Peyer's patch (tissue), 4 donors: ENCODE results near the gene HES5. TPM values are rescaled to one million over a fixed set of nuclear protein-coding genes. Genes with fewer than 3 reads are reported as not detected.

Source experiments
- DNase-seq, 3 donors: peaks; one replicate each; pipeline ENCODE4 v3.0.0-alpha.2; 2017 to 2019
- H3K27ac ChIP-seq, 4 donors: fragments of 200-600 bp; sonication (generic); one replicate each; pipeline ENCODE4 v1.5.1; 2016 to 2019
- H3K27me3 ChIP-seq, 2 donors: fragments of 200-600 bp; sonication (generic); one replicate each; pipeline ENCODE4 v1.5.1; 2019
- H3K36me3 ChIP-seq, 3 donors: fragments of 200-600 bp; sonication (generic); one replicate each; pipeline ENCODE4 v1.5.1; 2016 to 2019
- H3K4me1 ChIP-seq, 4 donors: fragments of 200-600 bp; sonication (generic); one replicate each; pipeline ENCODE4 v1.5.1; 2016 to 2019
- H3K4me3 ChIP-seq, 4 donors: fragments of 200-600 bp; sonication (generic); 1 replicate in 3 of 4; 2 replicates in 1 of 4; pipeline ENCODE4 v1.5.1; 2016 to 2019; ENCODE audit warnings: mild to moderate bottlenecking in 1 of 4
- H3K9me3 ChIP-seq, 4 donors: fragments of 200-600 bp; sonication (generic); one replicate each; pipeline ENCODE4 v1.5.1; 2016 to 2019; ENCODE audit warnings: mild to moderate bottlenecking in 1 of 4
- POLR2A ChIP-seq, 2 donors: fragments of 450-650 bp; IDR thresholded peaks; one replicate each; pipeline ENCODE4 v1.5.1; 2017; ENCODE audit warnings: antibody characterized with exemption in 2 of 2, mild to moderate bottlenecking in 2 of 2, moderate library complexity in 2 of 2
- total RNA-seq, 4 donors: library from RNA; depleted of rRNA; stranded (reverse); fragments of >200 nt; gene quantifications; one replicate each; pipeline ENCODE4 v1.1.0, GENCODE V29; 2016
- TF ChIP-seq, protein P1 (sequence below), 6 experiments: fragments of 450-650 bp in 4 of 6; fragments of 200-600 bp in 2 of 6; sonication (generic) in 1 of 6; IDR thresholded peaks; one replicate each; pipeline ENCODE4 v1.5.1; 2017 to 2019; ENCODE audit warnings: antibody characterized with exemption in 6 of 6, mild to moderate bottlenecking in 3 of 6, moderate library complexity in 1 of 6

The HES5 gene
- total RNA-seq, 4 donors from 2014 or later = 0.88 TPM; not detected in 3

DNA sequence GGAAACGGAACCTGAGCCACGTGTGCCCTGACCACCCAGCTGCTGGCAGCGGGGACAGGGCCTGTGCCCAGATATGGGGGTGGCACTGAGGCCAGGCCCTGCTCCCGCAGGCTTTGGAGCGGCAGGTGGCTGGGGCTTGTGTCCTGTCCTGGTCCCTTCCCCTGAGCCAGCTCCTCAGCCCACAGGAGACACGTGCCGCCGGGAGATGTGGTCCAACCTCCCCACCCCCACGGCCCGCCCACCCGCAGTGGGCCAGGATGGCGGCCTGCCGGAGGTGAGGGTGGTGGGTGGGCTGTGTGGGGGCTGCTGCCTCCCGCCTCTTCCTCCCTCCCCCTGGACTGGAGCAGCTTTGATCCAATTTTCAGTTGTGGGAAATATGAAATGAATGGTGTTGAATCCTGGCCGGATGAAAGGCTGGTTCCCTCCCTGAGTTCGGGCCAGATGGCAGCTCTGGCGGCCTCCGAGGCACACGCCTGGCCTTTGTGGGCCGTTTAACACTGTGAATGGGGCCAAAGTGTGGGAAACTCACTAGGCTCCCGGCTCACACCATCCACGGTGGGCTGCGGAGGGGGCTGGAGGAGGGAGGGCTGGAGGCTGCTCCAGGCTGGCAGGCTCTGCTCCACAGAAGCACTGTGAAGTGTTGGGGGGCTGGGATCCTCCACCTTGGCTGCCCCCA is 2.6 kb upstream of the HES5 start:
- Histone ChIP-seq H3K27me3 (peaks cover 0 to 17% of the 10 kb centered on the region in 2 donors), H3K27ac (no peak overlapping the region), H3K9me3 (no peaks in the 10 kb centered on the region), H3K36me3 (no peaks in the 10 kb centered on the region), H3K4me3 (no peak overlapping the region), H3K4me1 (peaks cover 0 to 44% (median 16%) of the 10 kb centered on the region in 4 donors)
- no peak for DNase-seq
- TF ChIP-seq POLR2A (IDR thresholded peaks at IDR 0.05) = no peak
- TF ChIP-seq, protein P1, sequence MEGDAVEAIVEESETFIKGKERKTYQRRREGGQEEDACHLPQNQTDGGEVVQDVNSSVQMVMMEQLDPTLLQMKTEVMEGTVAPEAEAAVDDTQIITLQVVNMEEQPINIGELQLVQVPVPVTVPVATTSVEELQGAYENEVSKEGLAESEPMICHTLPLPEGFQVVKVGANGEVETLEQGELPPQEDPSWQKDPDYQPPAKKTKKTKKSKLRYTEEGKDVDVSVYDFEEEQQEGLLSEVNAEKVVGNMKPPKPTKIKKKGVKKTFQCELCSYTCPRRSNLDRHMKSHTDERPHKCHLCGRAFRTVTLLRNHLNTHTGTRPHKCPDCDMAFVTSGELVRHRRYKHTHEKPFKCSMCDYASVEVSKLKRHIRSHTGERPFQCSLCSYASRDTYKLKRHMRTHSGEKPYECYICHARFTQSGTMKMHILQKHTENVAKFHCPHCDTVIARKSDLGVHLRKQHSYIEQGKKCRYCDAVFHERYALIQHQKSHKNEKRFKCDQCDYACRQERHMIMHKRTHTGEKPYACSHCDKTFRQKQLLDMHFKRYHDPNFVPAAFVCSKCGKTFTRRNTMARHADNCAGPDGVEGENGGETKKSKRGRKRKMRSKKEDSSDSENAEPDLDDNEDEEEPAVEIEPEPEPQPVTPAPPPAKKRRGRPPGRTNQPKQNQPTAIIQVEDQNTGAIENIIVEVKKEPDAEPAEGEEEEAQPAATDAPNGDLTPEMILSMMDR (IDR thresholded peaks at IDR 0.05) = no peak

DNA sequence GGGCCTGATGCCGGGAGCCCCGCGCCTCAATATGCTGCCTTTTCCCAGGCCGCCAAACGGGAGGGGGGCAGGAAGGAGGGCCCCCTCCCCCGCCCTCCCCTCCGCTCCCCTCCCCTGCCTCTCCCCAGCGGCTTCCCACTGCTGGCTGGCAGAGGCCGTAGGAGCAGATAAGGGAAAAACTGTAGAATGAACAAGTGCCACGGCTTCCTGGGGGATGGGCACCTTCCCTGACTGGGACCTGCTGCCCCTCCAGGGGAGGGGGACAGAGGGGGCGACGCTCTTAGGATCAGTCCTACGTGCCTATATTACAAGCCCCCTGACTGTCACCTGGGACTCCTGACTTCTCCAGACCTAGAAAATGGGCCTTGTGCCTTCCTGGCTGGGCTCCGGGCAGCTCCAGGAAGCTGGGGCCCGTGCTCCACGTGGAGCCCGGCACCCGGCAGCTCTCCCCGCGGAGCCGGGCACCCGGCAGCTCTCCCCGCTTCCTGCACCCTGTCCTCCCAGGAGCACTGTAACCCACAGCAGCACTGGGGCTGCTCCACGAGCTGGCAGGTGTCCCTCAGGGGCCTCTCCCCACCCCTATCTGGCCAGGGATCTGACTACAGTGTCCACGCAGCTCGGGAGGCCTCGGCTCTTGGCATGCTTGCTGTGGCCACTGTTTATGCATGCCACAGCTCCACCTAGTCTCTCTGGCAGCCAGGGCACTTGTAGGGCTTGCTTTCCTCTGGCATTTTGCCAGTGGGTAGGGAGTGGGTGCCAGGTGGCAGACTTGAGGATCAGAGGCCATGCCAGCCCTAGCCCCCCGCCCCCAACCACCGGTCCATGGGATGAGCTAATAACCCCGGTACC is 674 bp upstream of the HES5 start:
- H3K36me3 ChIP-seq = no peaks in the 10 kb centered on the region
- no peaks in the 10 kb centered on the region for H3K9me3 ChIP-seq
- peak overlapping the region; percentile 7 to 54 (median 48) for H3K4me3 ChIP-seq
- DNase-seq = no peak
- H3K27ac ChIP-seq = no peak overlapping the region
- peaks cover 0 to 54% (median 22%) of the 10 kb centered on the region in 4 donors for H3K4me1 ChIP-seq
- TF ChIP-seq, protein P1 (IDR thresholded peaks at IDR 0.05) = no peak
- TF ChIP-seq POLR2A (IDR thresholded peaks at IDR 0.05) = no peak
- peaks cover 0 to 17% of the 10 kb centered on the region in 2 donors for H3K27me3 ChIP-seq

- Histone ChIP-seq H3K27ac (peak overlapping the region in 1 of 4 donors; percentile 31), H3K27me3 (peaks cover 0 to 17% of the 10 kb centered on the region in 2 donors), H3K4me3 (peak overlapping the region; percentile 18 to 54 (median 48)), H3K4me1 (peaks cover 0 to 58% (median 37%) of the 10 kb centered on the region in 4 donors), H3K9me3 (no peaks in the 10 kb centered on the region), H3K36me3 (no peaks in the 10 kb centered on the region)
- peak in 1 of 3 donors; percentile 69 for DNase-seq
- TF ChIP-seq POLR2A (IDR thresholded peaks at IDR 0.05) = no peak
- TF ChIP-seq, protein P1 (IDR thresholded peaks at IDR 0.05) = peak in 1 of 6 experiments; percentile 25
These were observed 888 bp downstream of the HES5 start for GRCh38 chr1:2528966-2529783.

GRCh38 chr1:2528611-2528965 is 1.5 kb downstream of the HES5 start:
- Histone ChIP-seq H3K36me3 (no peaks in the 10 kb centered on the region), H3K9me3 (no peaks in the 10 kb centered on the region), H3K4me1 (peaks cover 0 to 64% (median 37%) of the 10 kb centered on the region in 4 donors), H3K4me3 (no peak overlapping the region), H3K27ac (no peak overlapping the region), H3K27me3 (peaks cover 0 to 17% of the 10 kb centered on the region in 2 donors)
- TF ChIP-seq POLR2A (IDR thresholded peaks at IDR 0.05) = no peak
- TF ChIP-seq, protein P1 (IDR thresholded peaks at IDR 0.05) = no peak
- DNase-seq = no peak

DNA sequence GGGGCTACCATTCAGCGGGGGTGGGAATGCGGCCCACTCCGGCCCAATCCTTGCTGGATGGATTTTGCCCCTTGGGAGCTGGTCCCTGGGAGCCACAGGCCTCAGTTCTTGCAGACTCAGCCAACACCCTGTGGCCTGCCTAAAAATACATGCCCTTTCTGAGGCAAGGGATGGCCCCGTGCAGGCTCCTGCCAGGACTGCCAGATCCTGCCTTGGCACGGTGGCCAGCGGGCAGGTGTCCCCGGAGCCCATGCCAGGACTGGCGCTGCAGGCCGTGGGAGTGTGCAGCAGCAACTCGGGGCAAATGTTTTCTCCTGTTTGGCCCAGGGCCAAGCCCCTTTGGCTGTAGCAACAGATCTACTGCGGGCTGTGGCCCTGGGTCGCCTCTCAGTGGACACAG is 2.0 kb downstream of the HES5 start:
- no peak overlapping the region for H3K27ac ChIP-seq
- DNase-seq = no peak
- H3K4me3 ChIP-seq = no peak overlapping the region
- H3K4me1 ChIP-seq = peaks cover 0 to 66% (median 37%) of the 10 kb centered on the region in 4 donors
- no peak for TF ChIP-seq POLR2A (IDR thresholded peaks at IDR 0.05)
- TF ChIP-seq, protein P1 (IDR thresholded peaks at IDR 0.05) = no peak
- H3K9me3 ChIP-seq = no peaks in the 10 kb centered on the region
- peaks cover 0 to 17% of the 10 kb centered on the region in 2 donors for H3K27me3 ChIP-seq
- H3K36me3 ChIP-seq = no peaks in the 10 kb centered on the region
